HepG2 (cell line): ENCODE results near the gene NT5DC4. TPM values are rescaled to one million over a fixed set of nuclear protein-coding genes. Genes with fewer than 3 reads are reported as not detected.

ENCODE experiments used
- ATF2 ChIP-seq: sonication (generic); formaldehyde crosslinking; IDR thresholded peaks from 2 replicates; pipeline ENCODE4 v1.4.0; 2020; ENCODE audit warnings: missing genetic modification reagents
- BCL3 ChIP-seq: sonication (generic); formaldehyde crosslinking; IDR thresholded peaks from 2 replicates; pipeline ENCODE4 v1.5.1; 2020; ENCODE audit warnings: mild to moderate bottlenecking, missing genetic modification reagents, moderate library complexity
- FUBP1 ChIP-seq: sonication (generic); formaldehyde crosslinking; IDR thresholded peaks from 2 replicates; pipeline ENCODE4 v1.5.1; 2020; ENCODE audit warnings: missing genetic modification reagents, mild to moderate bottlenecking, borderline replicate concordance
- HMGXB4 ChIP-seq, 2 experiments: sonication (generic) in 1 of 2; formaldehyde crosslinking in 1 of 2; IDR thresholded peaks; 2 replicates each; pipeline versions ENCODE4 v1.4.0 to v1.6.1; 2018 to 2020; ENCODE audit warnings: missing genetic modification reagents in 2 of 2, borderline replicate concordance in 1 of 2, low read depth in 1 of 2, mild to moderate bottlenecking in 1 of 2, missing biosample characterization in 1 of 2
- MEIS2 ChIP-seq: sonication (generic); formaldehyde crosslinking; IDR thresholded peaks from 2 replicates; pipeline ENCODE4 v1.9.0; 2021; ENCODE audit warnings: mild to moderate bottlenecking, missing genetic modification reagents
- NR3C1 ChIP-seq: sonication (generic); formaldehyde crosslinking; IDR thresholded peaks from 2 replicates; pipeline ENCODE4 v1.4.0; 2020; ENCODE audit warnings: missing genetic modification reagents
- PHF8 ChIP-seq: sonication (generic); formaldehyde crosslinking; IDR thresholded peaks from 2 replicates; pipeline ENCODE4 v1.5.0; 2020; ENCODE audit warnings: missing genetic modification reagents
- ZKSCAN8 ChIP-seq: IDR thresholded peaks from 2 replicates; pipeline ENCODE4 v1.6.1; 2016; ENCODE audit warnings: borderline replicate concordance, missing genetic modification reagents, missing compliant biosample characterization
- ZNF646 ChIP-seq: sonication (generic); formaldehyde crosslinking; IDR thresholded peaks from 2 replicates; pipeline ENCODE4 v1.9.0; 2021; ENCODE audit warnings: mild to moderate bottlenecking, missing genetic modification reagents
- ZXDC ChIP-seq: sonication (generic); formaldehyde crosslinking; IDR thresholded peaks from 2 replicates; pipeline ENCODE4 v1.5.0; 2020; ENCODE audit warnings: mild to moderate bottlenecking, missing genetic modification reagents
- polyA plus RNA-seq, 8 experiments: library from polyadenylated mRNA; depleted of rRNA in 3 of 8; stranded (reverse) in 7 of 8; unstranded in 1 of 8; fragments of >200 nt; fragmentation: Illumina TruSeq in 4 of 8; extraction: Trizol in 4 of 8; gene quantifications; 2 replicates each; pipeline versions ENCODE4 v1.2.1 to v1.2.3, GENCODE V29; 2011 to 2016; ENCODE audit warnings: low read depth in 4 of 8, missing spikeins in 1 of 8, mixed read lengths in 1 of 8; ENCODE audit not compliant: insufficient read depth in 1 of 8
- total RNA-seq, 5 experiments: library from RNA; depleted of rRNA; stranded (reverse); fragments of >200 nt; fragmentation: Illumina TruSeq; extraction: Trizol; gene quantifications; 2 replicates each; pipeline ENCODE4 v1.2.3, GENCODE V29; 2016; ENCODE audit warnings: low read depth in 1 of 5

Gene NT5DC4
- total and polyA plus RNA-seq, 2 of the 13 experiments (the other 11 are each of a cell fraction or from before 2014, with no cell fraction given): 0.04 to 4.2 TPM

GRCh38 chr2:112724591-112725525 is 4.0 kb downstream of the NT5DC4 start (continued):
- TF ChIP-seq ATF2 (CRISPR knock-in tag): peak; percentile 27; the same call in 1 of the 2 replicates
- no peak for TF ChIP-seq BCL3 (CRISPR knock-in tag)
- TF ChIP-seq FUBP1: no peak
- no peak for TF ChIP-seq ZKSCAN8 (CRISPR knock-in tag)
- no peak for TF ChIP-seq ZNF646
- TF ChIP-seq NR3C1: 0 out of 2 replicates have a peak, but pooled peaks have one; percentile 33
- peak; percentile 40; the same call in 1 of the 2 replicates for TF ChIP-seq PHF8 (CRISPR knock-in tag)
- TF ChIP-seq ZXDC: no peak
- TF ChIP-seq HMGXB4 (CRISPR knock-in tag; IDR thresholded peaks at IDR 0.05; ENCODE audit: borderline replicate concordance in 1 of 2, low read depth in 1 of 2): peak; percentile 67 to 88; a peak in 3 of 4 replicates
- TF ChIP-seq MEIS2 (CRISPR knock-in tag): peak; percentile 47; the same call in 1 of the 2 replicates
